ENCODE results near the gene LRMDA. TPM values are rescaled to one million over a fixed set of nuclear protein-coding genes. Genes with fewer than 3 reads are reported as not detected.

Gene LRMDA
- total RNA-seq, 2 donors from 2014 or later: 12.2 to 25.4 TPM

DNA sequence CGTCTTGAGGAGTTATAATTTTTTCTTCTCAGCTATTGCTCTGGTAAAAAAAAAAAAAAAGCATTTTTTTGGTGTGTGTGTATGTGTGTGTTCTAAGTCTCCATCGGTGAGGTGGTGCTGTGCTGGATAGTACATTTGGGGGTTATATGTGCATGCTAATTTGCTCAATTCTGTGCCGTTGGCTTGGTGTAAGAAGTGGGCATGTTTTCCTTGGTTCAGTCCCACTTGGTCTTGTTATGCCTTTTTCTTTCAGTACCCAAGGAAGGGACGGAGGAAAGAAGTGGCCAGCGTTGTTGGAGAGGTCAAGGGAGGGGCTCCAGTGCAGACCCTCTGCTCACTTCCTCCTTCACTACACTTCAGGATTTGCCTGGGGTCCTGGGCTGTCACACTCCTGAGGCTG lies 20.4 kb downstream of the LRMDA start:
- H3K9me3 ChIP-seq: no peaks in the 10 kb centered on the region
- peaks cover 14% of the 10 kb centered on the region for H3K4me1 ChIP-seq
- no peak overlapping the region for H3K4me3 ChIP-seq
- no peaks in the 10 kb centered on the region for H3K36me3 ChIP-seq (replicated peaks in 1 of 2; ENCODE audit: insufficient read depth in 1 of 2, low read depth in 2 of 2)
- H3K27me3 ChIP-seq: no peaks in the 10 kb centered on the region
- no peak for TF ChIP-seq POLR2A (IDR thresholded peaks at IDR 0.05)
- TF ChIP-seq, protein P1, sequence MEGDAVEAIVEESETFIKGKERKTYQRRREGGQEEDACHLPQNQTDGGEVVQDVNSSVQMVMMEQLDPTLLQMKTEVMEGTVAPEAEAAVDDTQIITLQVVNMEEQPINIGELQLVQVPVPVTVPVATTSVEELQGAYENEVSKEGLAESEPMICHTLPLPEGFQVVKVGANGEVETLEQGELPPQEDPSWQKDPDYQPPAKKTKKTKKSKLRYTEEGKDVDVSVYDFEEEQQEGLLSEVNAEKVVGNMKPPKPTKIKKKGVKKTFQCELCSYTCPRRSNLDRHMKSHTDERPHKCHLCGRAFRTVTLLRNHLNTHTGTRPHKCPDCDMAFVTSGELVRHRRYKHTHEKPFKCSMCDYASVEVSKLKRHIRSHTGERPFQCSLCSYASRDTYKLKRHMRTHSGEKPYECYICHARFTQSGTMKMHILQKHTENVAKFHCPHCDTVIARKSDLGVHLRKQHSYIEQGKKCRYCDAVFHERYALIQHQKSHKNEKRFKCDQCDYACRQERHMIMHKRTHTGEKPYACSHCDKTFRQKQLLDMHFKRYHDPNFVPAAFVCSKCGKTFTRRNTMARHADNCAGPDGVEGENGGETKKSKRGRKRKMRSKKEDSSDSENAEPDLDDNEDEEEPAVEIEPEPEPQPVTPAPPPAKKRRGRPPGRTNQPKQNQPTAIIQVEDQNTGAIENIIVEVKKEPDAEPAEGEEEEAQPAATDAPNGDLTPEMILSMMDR (IDR thresholded peaks at IDR 0.05): no peak
- ATAC-seq (no peak), DNase-seq (no peak)
- WGBS, 2 donors: 91 to 93% methylated on average over 5 of the region's 5 CpGs
- intact Hi-C loops (cut with DNase I): no loop called here
- H3K27ac ChIP-seq: no peak overlapping the region

DNA sequence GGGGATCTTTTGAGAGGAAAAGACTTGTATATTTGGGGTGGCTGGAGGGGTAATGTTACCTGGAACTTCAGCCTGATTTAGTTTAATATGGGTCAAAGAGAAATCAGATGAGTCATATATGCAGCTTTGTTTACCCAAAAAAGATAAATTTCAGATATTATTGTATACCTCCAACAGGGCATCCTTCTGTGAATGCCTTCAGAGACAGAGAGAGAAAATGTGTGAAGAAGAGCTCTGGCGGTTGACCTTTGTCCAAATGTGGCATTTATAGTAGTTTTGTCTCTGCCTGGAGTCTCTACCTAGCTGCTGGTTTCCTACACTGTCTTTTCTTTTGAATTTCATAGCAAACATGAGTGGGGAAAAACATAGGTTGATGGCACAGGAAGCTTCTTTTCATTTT lies 21.6 kb downstream of the LRMDA start:
- Histone ChIP-seq H3K9me3 (no peaks in the 10 kb centered on the region), H3K36me3 (replicated peaks in 1 of 2; ENCODE audit: insufficient read depth in 1 of 2, low read depth in 2 of 2) (no peaks in the 10 kb centered on the region), H3K4me3 (no peak overlapping the region), H3K4me1 (peaks cover 14% of the 10 kb centered on the region), H3K27me3 (no peaks in the 10 kb centered on the region), H3K27ac (no peak overlapping the region)
- TF ChIP-seq, protein P1 (IDR thresholded peaks at IDR 0.05): no peak
- no peak for TF ChIP-seq POLR2A (IDR thresholded peaks at IDR 0.05)
- ATAC-seq: no peak
- 90 to 96% methylated on average over 1 of the region's 1 CpG for WGBS, 2 donors
- DNase-seq: no peak
- intact Hi-C loops (cut with DNase I): no loop called here

DNA sequence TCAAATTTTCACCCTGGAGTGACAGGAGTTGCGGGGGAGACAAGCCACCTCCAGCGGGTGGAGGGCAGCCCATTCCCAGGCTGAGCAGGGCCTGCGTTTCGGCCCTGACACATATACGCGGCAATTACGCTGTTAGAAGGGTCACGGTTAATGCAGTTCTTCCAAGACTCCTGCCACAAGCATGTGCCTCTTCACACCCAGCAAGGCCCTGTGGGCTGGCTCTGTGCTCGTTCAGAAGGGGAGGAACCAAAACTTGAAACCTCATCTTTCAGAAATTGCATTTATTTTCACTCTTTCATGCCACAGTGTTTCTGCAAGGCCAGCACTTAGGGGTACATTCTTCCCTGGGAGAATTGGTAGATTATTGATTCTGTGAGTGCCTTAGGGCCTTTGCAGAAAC lies 24.7 kb downstream of the LRMDA start:
- Histone ChIP-seq H3K27ac (no peak overlapping the region), H3K4me1 (no peaks in the 10 kb centered on the region), H3K4me3 (no peak overlapping the region), H3K27me3 (no peaks in the 10 kb centered on the region), H3K9me3 (no peaks in the 10 kb centered on the region), H3K36me3 (replicated peaks in 1 of 2; ENCODE audit: insufficient read depth in 1 of 2, low read depth in 2 of 2) (no peaks in the 10 kb centered on the region)
- TF ChIP-seq, protein P1 (IDR thresholded peaks at IDR 0.05): no peak
- no peak for TF ChIP-seq POLR2A (IDR thresholded peaks at IDR 0.05)
- 88 to 96% methylated on average over 9 of the region's 9 CpGs for WGBS, 2 donors
- intact Hi-C loops (cut with DNase I): no loop called here
- ATAC-seq (no peak), DNase-seq (no peak)

DNA sequence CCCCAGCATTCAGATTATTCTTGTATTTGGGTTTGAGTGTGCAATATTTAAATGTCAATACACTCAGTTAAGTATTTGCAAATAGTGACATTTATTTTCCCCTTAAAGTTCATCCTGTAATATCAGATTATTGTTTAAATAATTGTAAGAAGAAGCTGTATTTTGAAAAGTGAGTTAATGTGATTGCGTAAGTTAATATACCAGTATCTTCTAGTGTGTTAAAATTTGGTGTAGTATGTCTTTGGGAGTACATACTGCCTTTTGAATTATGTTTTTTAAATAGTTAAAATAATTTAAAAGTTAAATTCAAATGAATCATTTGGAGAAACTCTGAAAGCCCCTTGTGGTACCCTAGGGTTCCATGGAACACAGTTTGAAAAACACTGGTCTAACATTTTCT lies 28.6 kb downstream of the LRMDA start:
- WGBS, 2 donors: 97 to 100% methylated on average over 1 of the region's 1 CpG
- Histone ChIP-seq H3K36me3 (replicated peaks in 1 of 2; ENCODE audit: insufficient read depth in 1 of 2, low read depth in 2 of 2) (no peaks in the 10 kb centered on the region), H3K4me3 (no peak overlapping the region), H3K27me3 (no peaks in the 10 kb centered on the region), H3K9me3 (no peaks in the 10 kb centered on the region), H3K4me1 (peaks cover 4% of the 10 kb centered on the region), H3K27ac (no peak overlapping the region)
- no peak for DNase-seq
- TF ChIP-seq POLR2A (IDR thresholded peaks at IDR 0.05): no peak
- TF ChIP-seq, protein P1 (IDR thresholded peaks at IDR 0.05): no peak
- intact Hi-C loops (cut with DNase I): no loop called here
- ATAC-seq: no peak

All from body of pancreas (tissue), 4 donors.